Transverse colon (tissue), 4 donors: ENCODE data around the gene MYH10. TPM values are rescaled to one million over a fixed set of nuclear protein-coding genes. Genes with fewer than 3 reads are reported as not detected.

ENCODE experiments used
- DNase-seq: peaks from one replicate; pipeline ENCODE4 v3.0.0-alpha.2; 2019
- H3K27ac ChIP-seq, 4 donors: fragments of 200-600 bp; sonication (generic); 2 replicates each; pipeline ENCODE4 v1.5.1; 2016 to 2018; ENCODE audit warnings: inconsistent platforms in 4 of 4
- H3K27me3 ChIP-seq: fragments of 200-600 bp; sonication (generic); 2 replicates; pipeline ENCODE4 v1.5.1; 2017; ENCODE audit warnings: inconsistent platforms
- H3K36me3 ChIP-seq, 4 donors: fragments of 200-600 bp; sonication (generic); 2 replicates each; pipeline ENCODE4 v1.5.1; 2017 to 2019; ENCODE audit warnings: inconsistent platforms in 4 of 4
- H3K4me1 ChIP-seq, 4 donors: fragments of 200-600 bp; sonication (generic); 2 replicates each; pipeline ENCODE4 v1.5.1; 2017 to 2020; ENCODE audit warnings: inconsistent platforms in 4 of 4
- H3K4me3 ChIP-seq, 4 donors: fragments of 200-600 bp; sonication (generic); 1 replicate in 1 of 4; 2 replicates in 3 of 4; pipeline versions ENCODE4 v1.5.1 to v1.6.1; 2017 to 2019; ENCODE audit warnings: inconsistent platforms in 4 of 4
- H3K9me3 ChIP-seq, 2 donors: fragments of 200-600 bp; sonication (generic); 2 replicates each; pipeline ENCODE4 v1.5.1; 2017 to 2019; ENCODE audit warnings: inconsistent platforms in 2 of 2
- EP300 ChIP-seq: sonication (generic); formaldehyde crosslinking; IDR thresholded peaks from one replicate; pipeline ENCODE4 v1.6.1; 2017; ENCODE audit warnings: antibody characterized with exemption, low read depth
- POLR2A ChIP-seq: fragments of 450-650 bp; IDR thresholded peaks from one replicate; pipeline ENCODE4 v1.6.1; 2016; ENCODE audit warnings: antibody characterized with exemption, mild to moderate bottlenecking, moderate library complexity
- POLR2AphosphoS5 ChIP-seq, 3 donors: sonication (generic); formaldehyde crosslinking; IDR thresholded peaks; one replicate each; pipeline ENCODE4 v1.6.1; 2016; ENCODE audit warnings: antibody characterized with exemption in 3 of 3
- WGBS, 2 donors: methylation state at CpG; one replicate each; pipeline ENCODE4 v1.1.5; 2018; ENCODE audit warnings: low coverage in 1 of 2; 5-methylcytosine and 5-hydroxymethylcytosine counted together
- in situ Hi-C, 4 donors: fragments of 200-750 bp; cut with MboI; loops; one replicate each; pipeline versions ENCODE4 v1.15.0 to v1.15.1; 2017; ENCODE audit warnings: low sequenced_read_pairs in 3 of 4, low pct_ligation_motif_present in 1 of 4, low pct_unique_long_range_greater_than_20kb in 1 of 4
- intact Hi-C: fragments of 100-400 bp; cut with DNase I; formaldehyde crosslinking; loops from one replicate; pipeline ENCODE4 v1.15.1; 2023; ENCODE audit warnings: low total_unique reads
- total RNA-seq, 4 donors: library from RNA; depleted of rRNA; stranded (reverse); fragments of >200 nt; gene quantifications; one replicate each; pipeline ENCODE4 v1.1.0, GENCODE V29; 2016
- TF ChIP-seq, protein P1 (sequence below), 5 experiments: fragments of 200-600 bp in 3 of 5; fragments of 450-650 bp in 2 of 5; sonication (generic) in 3 of 5; IDR thresholded peaks; 1 replicate in 2 of 5; 2 replicates in 3 of 5; pipeline ENCODE4 v1.5.1; 2016 to 2017; ENCODE audit warnings: antibody characterized with exemption in 5 of 5, inconsistent platforms in 3 of 5, mild to moderate bottlenecking in 2 of 5, moderate library complexity in 1 of 5

Gene MYH10
- total RNA-seq, 4 donors from 2014 or later: 3.7 to 71.2 (median 8.3) TPM

DNA sequence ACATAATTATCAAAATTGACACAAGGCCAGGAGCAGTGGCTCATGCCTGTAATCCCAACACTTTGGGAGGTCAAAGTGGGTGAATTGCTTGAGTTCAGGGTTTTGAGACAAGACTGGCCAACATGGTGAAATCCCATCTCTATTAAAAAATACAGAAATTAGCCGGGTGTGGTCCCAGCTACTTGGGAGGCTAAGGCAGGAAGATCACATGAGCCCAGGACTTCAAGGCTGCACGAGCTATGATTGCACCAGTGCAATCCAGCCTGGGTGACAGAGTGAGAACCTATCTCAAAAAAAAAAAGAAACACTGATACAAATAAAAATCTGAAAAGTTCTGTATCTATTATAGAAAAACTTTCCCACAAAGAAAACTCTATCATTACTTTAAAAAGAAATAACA lies 15.5 kb downstream of the MYH10 start:
- no peak overlapping the region for H3K4me3 ChIP-seq
- DNase-seq: no peak
- H3K9me3 ChIP-seq: no peaks in the 10 kb centered on the region
- H3K27me3 ChIP-seq: no peaks in the 10 kb centered on the region
- intact Hi-C loops: no loop called here
- H3K27ac ChIP-seq: no peak overlapping the region
- no peaks in the 10 kb centered on the region for H3K36me3 ChIP-seq
- WGBS, 2 donors: 73 to 80% methylated on average over 2 of the region's 2 CpGs
- H3K4me1 ChIP-seq: no peaks in the 10 kb centered on the region
- TF ChIP-seq, protein P1, sequence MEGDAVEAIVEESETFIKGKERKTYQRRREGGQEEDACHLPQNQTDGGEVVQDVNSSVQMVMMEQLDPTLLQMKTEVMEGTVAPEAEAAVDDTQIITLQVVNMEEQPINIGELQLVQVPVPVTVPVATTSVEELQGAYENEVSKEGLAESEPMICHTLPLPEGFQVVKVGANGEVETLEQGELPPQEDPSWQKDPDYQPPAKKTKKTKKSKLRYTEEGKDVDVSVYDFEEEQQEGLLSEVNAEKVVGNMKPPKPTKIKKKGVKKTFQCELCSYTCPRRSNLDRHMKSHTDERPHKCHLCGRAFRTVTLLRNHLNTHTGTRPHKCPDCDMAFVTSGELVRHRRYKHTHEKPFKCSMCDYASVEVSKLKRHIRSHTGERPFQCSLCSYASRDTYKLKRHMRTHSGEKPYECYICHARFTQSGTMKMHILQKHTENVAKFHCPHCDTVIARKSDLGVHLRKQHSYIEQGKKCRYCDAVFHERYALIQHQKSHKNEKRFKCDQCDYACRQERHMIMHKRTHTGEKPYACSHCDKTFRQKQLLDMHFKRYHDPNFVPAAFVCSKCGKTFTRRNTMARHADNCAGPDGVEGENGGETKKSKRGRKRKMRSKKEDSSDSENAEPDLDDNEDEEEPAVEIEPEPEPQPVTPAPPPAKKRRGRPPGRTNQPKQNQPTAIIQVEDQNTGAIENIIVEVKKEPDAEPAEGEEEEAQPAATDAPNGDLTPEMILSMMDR (IDR thresholded peaks at IDR 0.05): no peak
- TF ChIP-seq POLR2AphosphoS5 (IDR thresholded peaks at IDR 0.05) (no peak), POLR2A (no peak), EP300 (no peak)
- in situ Hi-C loops: no loop called here

DNA sequence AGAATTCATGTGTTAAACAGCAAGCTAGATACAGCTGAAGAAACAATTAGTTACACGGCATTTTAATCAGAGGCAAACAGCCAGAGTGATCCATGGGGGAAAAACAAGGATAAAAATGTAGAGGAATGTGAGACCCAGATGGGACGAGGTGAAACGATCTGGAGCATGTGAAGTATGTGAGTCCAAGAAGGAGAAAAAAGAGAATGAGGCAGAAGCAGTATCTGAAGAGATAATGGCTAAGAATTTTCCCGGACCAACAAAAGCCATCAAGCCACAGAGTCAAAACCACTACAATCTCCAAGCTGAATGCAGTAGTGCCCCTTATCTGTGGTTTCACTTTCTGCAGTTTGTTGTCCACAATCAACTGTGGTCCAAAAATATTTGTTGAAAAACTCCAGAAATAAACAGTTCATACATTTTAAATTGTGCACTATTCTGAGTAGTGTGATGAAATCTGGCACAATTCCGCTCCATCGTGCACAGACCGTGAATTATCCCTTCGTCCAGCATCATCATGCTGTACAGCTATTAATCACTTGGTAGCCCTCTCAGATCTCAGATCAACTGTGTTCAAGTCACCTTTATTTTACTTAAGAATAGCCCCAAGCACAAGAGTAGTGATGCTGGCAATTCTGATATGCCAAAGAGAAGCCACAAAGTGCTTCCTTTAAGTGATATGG lies 18.8 kb downstream of the MYH10 start:
- intact Hi-C loops (no loop called here), in situ Hi-C loops (no loop called here)
- WGBS, 2 donors: 64 to 68% methylated on average over 6 to 8 of the region's 8 CpGs
- H3K4me1 ChIP-seq: peaks cover 0 to 8% (median 0%) of the 10 kb centered on the region in 4 donors
- H3K27me3 ChIP-seq: no peaks in the 10 kb centered on the region
- no peaks in the 10 kb centered on the region for H3K36me3 ChIP-seq
- TF ChIP-seq, protein P1 (IDR thresholded peaks at IDR 0.05): no peak
- TF ChIP-seq POLR2AphosphoS5 (IDR thresholded peaks at IDR 0.05) (no peak), POLR2A (no peak), EP300 (no peak)
- peak overlapping the region in 3 of 4 donors; percentile 21 to 51 (median 31) for H3K27ac ChIP-seq
- no peak overlapping the region for H3K4me3 ChIP-seq
- no peaks in the 10 kb centered on the region for H3K9me3 ChIP-seq
- DNase-seq: no peak

DNA sequence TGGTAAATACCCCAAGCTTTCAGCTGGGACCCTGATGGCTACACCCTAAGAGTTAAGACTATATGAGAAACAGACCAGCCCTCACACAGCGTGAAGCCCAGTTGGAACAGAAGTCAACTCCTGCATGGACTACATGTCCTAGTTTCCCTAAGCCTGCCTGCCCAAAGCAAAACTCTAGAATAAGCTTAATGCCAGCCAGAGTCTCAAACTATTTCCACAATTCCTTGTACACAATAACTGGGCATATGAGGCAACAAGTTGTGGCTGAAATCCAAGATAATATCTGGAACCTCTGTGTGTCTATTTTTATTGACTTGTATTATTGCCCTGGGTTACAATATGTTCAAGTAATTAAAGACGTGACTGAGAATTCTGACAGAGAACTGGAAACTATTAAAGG lies 19.4 kb downstream of the MYH10 start:
- Histone ChIP-seq H3K4me3 (no peak overlapping the region), H3K4me1 (peaks cover 0 to 14% (median 2%) of the 10 kb centered on the region in 4 donors), H3K27ac (peak overlapping the region in 3 of 4 donors; percentile 21 to 51 (median 31)), H3K27me3 (no peaks in the 10 kb centered on the region), H3K9me3 (no peaks in the 10 kb centered on the region), H3K36me3 (no peaks in the 10 kb centered on the region)
- WGBS, 2 donors: 40 to 64% methylated on average over 1 to 2 of the region's 2 CpGs
- no peak for DNase-seq
- TF ChIP-seq POLR2A: no peak
- in situ Hi-C loops (no loop called here), intact Hi-C loops (no loop called here)

DNA sequence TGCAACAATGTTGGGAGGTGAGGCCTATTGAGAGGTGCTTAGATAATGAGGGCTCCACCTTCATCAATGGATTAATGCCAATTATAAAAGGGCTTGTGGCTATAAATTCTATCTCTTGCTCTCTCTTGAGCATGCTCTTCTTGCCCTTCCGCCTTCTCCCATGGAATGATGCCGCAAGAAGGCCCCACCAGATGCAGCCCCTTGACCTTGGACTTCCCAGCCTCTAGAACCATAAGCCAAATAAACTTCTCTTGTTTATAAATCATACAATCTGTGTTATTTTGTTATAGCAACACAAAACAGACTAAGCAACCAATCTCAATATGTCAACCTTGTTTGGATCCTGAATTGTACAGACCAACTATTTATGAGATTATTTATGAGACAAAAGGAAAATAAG lies 20.0 kb downstream of the MYH10 start:
- intact Hi-C loops: no loop called here
- Histone ChIP-seq H3K27ac (peak overlapping the region in 2 of 4 donors; percentile 31 to 51), H3K27me3 (no peaks in the 10 kb centered on the region), H3K4me3 (no peak overlapping the region), H3K4me1 (peaks cover 0 to 16% (median 2%) of the 10 kb centered on the region in 4 donors), H3K9me3 (no peaks in the 10 kb centered on the region), H3K36me3 (no peaks in the 10 kb centered on the region)
- in situ Hi-C loops: no loop called here
- no peak for DNase-seq
- WGBS, 2 donors: 90% methylated on average over 2 of the region's 2 CpGs
- TF ChIP-seq, protein P1 (IDR thresholded peaks at IDR 0.05): no peak
- TF ChIP-seq EP300 (no peak), POLR2AphosphoS5 (IDR thresholded peaks at IDR 0.05) (no peak), POLR2A (no peak)
